ENCODE results near the gene HDAC11. TPM values are rescaled to one million over a fixed set of nuclear protein-coding genes. Genes with fewer than 3 reads are reported as not detected.

The HDAC11 gene
- polyA plus RNA-seq, 3 donors, result 9.8 to 36.3 (median 12.6) TPM

- H3K27ac ChIP-seq (ENCODE audit: low read depth, low read length), result no peak overlapping the region
- 69 to 84% (median 78%) methylated on average over 11 of the region's 11 CpGs for WGBS, 3 donors
These were observed 16.3 kb upstream of the HDAC11 start for GRCh38 chr3:13463618-13464400.

GRCh38 chr3:13465236-13465873 is 14.8 kb upstream of the HDAC11 start:
- 70 to 79% (median 75%) methylated on average over 4 of the region's 4 CpGs for WGBS, 3 donors
- H3K27ac ChIP-seq (ENCODE audit: low read depth, low read length), result no peak overlapping the region

GRCh38 chr3:13466781-13467180 is 13.3 kb upstream of the HDAC11 start:
- WGBS, 3 donors, result 87 to 89% (median 88%) methylated on average over 4 of the region's 4 CpGs
- H3K27ac ChIP-seq (ENCODE audit: low read depth, low read length), result no peak overlapping the region

DNA sequence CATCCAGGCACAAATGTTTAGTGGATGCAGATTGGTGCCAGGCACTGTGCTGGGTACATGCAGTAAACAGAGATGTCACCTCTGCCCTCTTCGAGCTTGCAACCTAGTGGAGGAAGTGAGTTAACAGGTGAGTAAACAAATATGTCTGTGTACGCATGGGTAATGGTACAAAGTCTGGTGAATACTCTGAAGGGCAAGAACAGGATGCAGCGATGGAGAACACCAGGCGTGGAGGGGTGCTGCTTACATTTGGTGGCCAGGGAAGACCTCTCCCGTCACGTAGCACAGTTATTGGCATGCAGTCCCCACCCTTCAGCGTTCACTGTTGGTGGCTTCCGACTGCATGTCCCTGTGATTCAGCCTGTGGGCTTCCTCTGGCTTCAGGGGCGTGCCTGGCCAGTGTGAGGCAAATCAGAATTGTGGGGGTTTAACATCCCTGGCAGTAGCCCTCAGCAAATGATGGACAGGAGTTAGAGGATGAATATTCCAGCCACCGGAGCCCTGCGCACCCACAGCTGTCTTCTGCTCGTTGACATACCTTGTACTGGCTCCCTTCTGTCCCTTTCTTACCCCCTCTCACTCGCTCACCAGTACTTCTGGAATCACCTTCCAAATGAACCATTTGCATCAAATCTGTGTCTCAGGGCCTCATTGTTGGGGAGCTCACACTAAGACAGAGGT is 9.1 kb upstream of the HDAC11 start:
- 64 to 75% (median 74%) methylated on average over 13 of the region's 13 CpGs for WGBS, 3 donors
- H3K27ac ChIP-seq (ENCODE audit: low read depth, low read length), result no peak overlapping the region

- H3K27ac ChIP-seq (ENCODE audit: low read depth, low read length), result no peak overlapping the region
- 84 to 92% (median 84%) methylated on average over 4 of the region's 4 CpGs for WGBS, 3 donors
These were observed 7.8 kb upstream of the HDAC11 start for GRCh38 chr3:13472286-13472685.

DNA sequence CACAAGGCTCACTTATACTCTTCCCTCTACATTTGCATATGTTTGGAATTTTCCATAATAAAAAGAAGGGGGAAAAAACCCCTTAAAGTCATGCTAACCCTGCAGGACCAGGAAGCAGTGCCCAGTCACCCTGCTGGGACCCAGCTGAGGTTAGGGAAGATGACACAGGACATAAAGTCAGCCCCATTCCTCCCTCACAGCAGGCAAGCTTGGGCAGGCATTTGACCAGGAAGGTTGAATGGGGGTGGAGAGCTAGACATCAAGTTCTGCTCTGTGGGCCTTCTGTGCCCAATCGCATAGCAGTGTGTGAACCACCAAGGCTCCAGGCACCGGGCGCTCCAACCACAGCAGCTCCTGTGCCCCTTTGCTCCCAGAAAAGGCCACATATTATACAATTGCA is 7.1 kb upstream of the HDAC11 start:
- H3K27ac ChIP-seq (ENCODE audit: low read depth, low read length), result no peak overlapping the region

GRCh38 chr3:13474021-13474420 is 6.1 kb upstream of the HDAC11 start:
- WGBS, 3 donors, result 79 to 87% (median 84%) methylated on average over 12 of the region's 12 CpGs
- H3K27ac ChIP-seq (ENCODE audit: low read depth, low read length), result no peak overlapping the region

More for the DNA sequence above, 7.1 kb upstream of the HDAC11 start:
- 94 to 96% (median 96%) methylated on average over 3 of the region's 3 CpGs for WGBS, 3 donors

- H3K27ac ChIP-seq (ENCODE audit: low read depth, low read length), result no peak overlapping the region
- 83 to 91% (median 87%) methylated on average over 10 of the region's 10 CpGs for WGBS, 3 donors
These were observed 5.3 kb upstream of the HDAC11 start for GRCh38 chr3:13474776-13475303.

DNA sequence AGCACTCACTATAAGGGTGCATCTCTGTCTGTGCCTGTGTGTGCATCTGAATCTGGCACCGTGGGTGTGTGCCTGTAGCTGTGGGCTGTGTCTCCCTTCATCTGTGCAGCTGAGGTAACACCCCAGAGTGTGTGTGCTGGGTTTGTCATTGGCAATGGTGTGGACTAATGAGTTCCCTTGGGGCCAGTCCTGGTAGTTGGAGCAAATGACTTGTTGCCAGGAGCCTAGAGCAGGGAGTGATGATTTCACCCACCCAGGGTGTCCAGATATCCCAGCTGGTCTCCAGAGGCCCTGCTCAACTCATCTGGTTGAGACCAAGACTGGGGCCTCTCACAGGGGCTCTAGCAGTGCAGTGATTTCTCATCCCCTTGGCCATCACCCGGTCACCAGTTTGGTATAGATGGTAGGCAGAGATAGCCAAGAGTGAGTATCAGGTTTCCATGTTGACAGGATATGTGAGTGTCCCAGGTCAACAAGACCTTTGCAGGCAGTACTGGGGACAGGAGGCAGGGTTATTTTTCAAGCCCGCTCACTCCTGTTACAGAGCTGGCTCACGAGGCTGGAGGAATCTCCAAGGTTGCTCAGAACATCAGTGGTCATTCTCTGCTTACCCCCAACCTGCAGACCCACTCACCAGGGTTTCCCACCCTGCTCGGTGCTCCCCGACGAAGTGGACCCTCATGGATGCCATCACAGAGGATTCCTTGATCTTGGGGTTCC is 4.1 kb upstream of the HDAC11 start:
- H3K27ac ChIP-seq (ENCODE audit: low read depth, low read length), result no peak overlapping the region
- WGBS, 3 donors, result 50 to 74% (median 71%) methylated on average over 7 of the region's 7 CpGs

- no peak overlapping the region for H3K27ac ChIP-seq (ENCODE audit: low read depth, low read length)
- 59 to 79% (median 76%) methylated on average over 6 of the region's 6 CpGs for WGBS, 3 donors
These were observed 2.2 kb upstream of the HDAC11 start for GRCh38 chr3:13477943-13478342.

DNA sequence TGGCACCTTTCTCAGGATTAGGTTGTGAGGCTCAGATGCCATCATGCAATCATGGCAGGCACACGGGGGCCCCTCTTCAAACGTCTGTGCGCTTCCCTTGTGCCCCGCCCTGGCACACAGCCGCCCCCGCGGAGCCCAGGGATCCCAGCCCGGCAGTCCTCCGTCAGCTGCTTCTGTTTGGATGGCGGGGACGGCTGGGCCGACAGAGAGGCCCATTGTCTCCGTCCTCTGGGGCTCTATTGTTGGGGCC is 849 bp upstream of the HDAC11 start:
- 0 to 2% (median 1%) methylated on average over 11 to 13 of the region's 13 CpGs for WGBS, 3 donors
- H3K27ac ChIP-seq (ENCODE audit: low read depth, low read length), result peak overlapping the region; percentile 56

DNA sequence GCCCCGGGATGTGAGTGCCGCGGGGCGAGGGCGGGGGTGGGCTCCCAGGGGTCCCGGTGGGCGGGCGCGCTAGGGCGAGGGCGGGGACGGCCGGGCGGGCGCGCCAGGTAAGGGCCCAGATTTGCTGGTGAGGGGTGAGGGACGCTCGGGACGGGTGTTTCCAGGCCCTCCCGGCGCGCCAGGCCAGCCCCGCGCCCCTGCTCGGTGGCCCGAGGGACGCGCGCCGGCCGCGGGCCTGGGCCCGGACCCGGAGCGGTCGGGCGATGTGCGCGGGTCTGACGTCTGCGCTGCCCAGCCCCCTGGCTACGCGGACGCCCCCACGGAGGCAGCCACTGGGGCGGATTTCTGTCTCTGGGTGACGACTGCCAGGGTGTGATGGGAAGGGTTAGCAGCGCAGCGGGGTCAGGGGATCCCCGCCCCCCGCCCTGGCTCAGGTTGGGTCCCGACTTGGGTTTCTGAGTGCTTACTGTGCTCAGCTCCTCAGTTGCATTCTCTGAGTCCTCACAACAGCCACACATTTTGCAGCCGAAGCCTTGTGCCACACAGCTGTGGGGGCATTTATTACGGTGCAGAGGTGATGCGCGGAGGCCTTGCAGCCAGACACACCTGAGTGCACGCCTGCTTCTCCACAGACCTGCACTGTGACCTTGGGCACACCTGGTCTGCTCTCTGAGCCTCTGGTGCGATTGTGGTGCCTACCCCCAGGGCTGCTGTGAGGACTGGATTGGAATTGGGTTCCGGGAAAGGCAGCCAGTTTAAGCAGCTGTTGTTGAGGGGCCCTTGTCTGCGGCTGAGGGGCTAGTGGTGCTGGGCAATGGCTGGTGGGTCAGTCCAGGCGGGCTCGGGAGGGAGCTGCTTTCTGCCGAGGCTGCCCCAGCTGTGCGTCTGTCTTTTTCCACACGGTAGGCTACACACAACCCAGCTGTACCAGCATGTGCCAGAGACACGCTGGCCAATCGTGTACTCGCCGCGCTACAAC is 523 bp downstream of the HDAC11 start:
- 8 to 23% (median 21%) methylated on average over 60 to 70 of the region's 70 CpGs for WGBS, 3 donors
- no peak overlapping the region for H3K27ac ChIP-seq (ENCODE audit: low read depth, low read length)

GRCh38 chr3:13482106-13482690 is 2.1 kb downstream of the HDAC11 start:
- whole genome bisulfite sequencing, 3 donors, result 89 to 96% (median 92%) methylated on average over 10 of the region's 10 CpGs
- no peak overlapping the region for H3K27ac ChIP-seq (ENCODE audit: low read depth, low read length)

DNA sequence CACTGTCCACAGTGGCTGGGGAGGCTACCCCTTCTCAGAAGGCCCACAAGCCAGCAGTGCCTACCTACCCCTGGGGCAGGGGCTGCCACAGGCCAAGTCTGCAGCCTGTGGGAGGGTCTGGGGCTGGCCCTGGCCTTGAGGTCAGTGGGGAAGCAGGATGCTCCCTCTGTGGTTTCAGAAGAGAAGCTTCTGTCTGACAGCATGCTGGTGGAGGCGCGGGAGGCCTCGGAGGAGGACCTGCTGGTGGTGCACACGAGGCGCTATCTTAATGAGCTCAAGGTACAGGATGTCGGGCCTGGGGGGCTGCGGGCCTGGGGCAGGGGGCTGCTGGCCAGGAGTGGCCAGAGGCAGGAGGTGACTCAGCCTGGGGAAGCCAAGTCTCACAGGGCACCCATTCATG is 3.2 kb downstream of the HDAC11 start:
- WGBS, 3 donors, result 70 to 87% (median 87%) methylated on average over 7 of the region's 7 CpGs
- no peak overlapping the region for H3K27ac ChIP-seq (ENCODE audit: low read depth, low read length)

DNA sequence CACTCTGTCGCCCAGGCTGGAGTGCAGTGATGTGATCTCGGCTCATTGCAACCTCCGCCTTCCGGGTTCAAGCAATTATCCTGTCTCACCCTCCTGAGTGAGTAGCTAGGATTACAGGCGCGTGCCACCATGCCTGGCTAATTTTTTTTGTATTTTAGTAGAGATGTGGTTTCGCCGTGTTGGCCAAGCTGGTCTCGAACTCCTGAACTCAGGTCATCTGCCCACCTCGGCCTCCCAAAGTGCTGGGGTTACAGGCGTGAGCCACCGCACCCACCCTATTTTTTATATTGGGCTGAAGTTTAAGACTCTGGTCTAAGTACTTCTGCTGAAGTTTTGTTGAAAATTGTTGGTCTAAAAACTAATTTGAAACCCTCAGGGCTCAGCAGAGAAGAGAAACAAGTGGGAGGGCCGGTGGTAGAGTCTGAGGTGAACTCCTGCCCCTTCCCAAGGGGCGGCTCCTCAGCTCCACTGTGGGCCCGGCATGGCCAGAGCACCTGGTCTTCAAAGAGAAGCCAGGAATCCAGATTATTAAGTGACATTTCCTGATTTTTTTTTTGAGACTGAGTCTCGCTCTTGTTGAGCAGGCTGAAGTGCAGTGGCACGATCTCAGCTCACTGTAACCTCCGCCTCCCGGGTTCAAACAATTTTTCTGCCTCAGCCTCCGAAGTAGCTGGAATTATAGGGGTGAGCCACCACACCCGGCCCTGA is 4.0 kb downstream of the HDAC11 start:
- no peak overlapping the region for H3K27ac ChIP-seq (ENCODE audit: low read depth, low read length)
- 69 to 92% (median 92%) methylated on average over 21 of the region's 21 CpGs for whole genome bisulfite sequencing, 3 donors

- no peak overlapping the region for H3K27ac ChIP-seq (ENCODE audit: low read depth, low read length)
- 16 to 33% (median 32%) methylated on average over 7 of the region's 7 CpGs for WGBS, 3 donors
These were observed 4.9 kb downstream of the HDAC11 start for GRCh38 chr3:13484851-13485590.

Measured in adipose tissue (tissue), 3 donors.